ENCODE measurements around the gene NDUFA11.

Gene NDUFA11

GRCh38 chr19:5932609-5933262 is 29.1 kb upstream of the NDUFA11 start:
- peaks cover 77% of the 10 kb centered on the region for H3K36me3 ChIP-seq (ENCODE audit: control insufficient read depth, low read length)
- no peaks in the 10 kb centered on the region for H3K9me3 ChIP-seq (ENCODE audit: control insufficient read depth, insufficient read depth, low read length)
- no peak for TF ChIP-seq CTCF (IDR thresholded peaks at IDR 0.05; ENCODE audit: low read depth, low read length, poor library complexity, severe bottlenecking)
- TF ChIP-seq EZH2phosphoT487 (IDR thresholded peaks at IDR 0.05; ENCODE audit: borderline replicate concordance, low read length) = no peak
- no peaks in the 10 kb centered on the region for H3K27me3 ChIP-seq (ENCODE audit: control insufficient read depth, low read length)
- H3K4me3 ChIP-seq (ENCODE audit: low read length) = no peak overlapping the region
- no peaks in the 10 kb centered on the region for H3F3A ChIP-seq (ENCODE audit: control insufficient read depth, insufficient read depth)
- H3K9me2 ChIP-seq (replicated peaks; ENCODE audit: control insufficient read depth, low read length) = no peaks in the 10 kb centered on the region
- H3K27ac ChIP-seq (ENCODE audit: low read depth, low read length) = no peak overlapping the region
- no peaks in the 10 kb centered on the region for H4K20me1 ChIP-seq (ENCODE audit: control insufficient read depth, insufficient read depth, low read depth, low read length)
- no peaks in the 10 kb centered on the region for H3K4me1 ChIP-seq (ENCODE audit: control insufficient read depth, low read length)
- H3K79me2 ChIP-seq (ENCODE audit: control insufficient read depth, low read length) = peaks cover 18% of the 10 kb centered on the region
- H3K4me2 ChIP-seq (ENCODE audit: low read length) = no peak overlapping the region

- no peaks in the 10 kb centered on the region for H3K4me1 ChIP-seq (ENCODE audit: control insufficient read depth, low read length)
- H3K27ac ChIP-seq (ENCODE audit: low read depth, low read length) = no peak overlapping the region
- H3K4me3 ChIP-seq (ENCODE audit: low read length) = no peak overlapping the region
- H3K79me2 ChIP-seq (ENCODE audit: control insufficient read depth, low read length) = peaks cover 13% of the 10 kb centered on the region
- H3K9me3 ChIP-seq (ENCODE audit: control insufficient read depth, insufficient read depth, low read length) = no peaks in the 10 kb centered on the region
- TF ChIP-seq EZH2phosphoT487 (IDR thresholded peaks at IDR 0.05; ENCODE audit: borderline replicate concordance, low read length) = no peak
- no peak for TF ChIP-seq CTCF (IDR thresholded peaks at IDR 0.05; ENCODE audit: low read depth, low read length, poor library complexity, severe bottlenecking)
- H3K9me2 ChIP-seq (replicated peaks; ENCODE audit: control insufficient read depth, low read length) = no peaks in the 10 kb centered on the region
- H4K20me1 ChIP-seq (ENCODE audit: control insufficient read depth, insufficient read depth, low read depth, low read length) = no peaks in the 10 kb centered on the region
- peaks cover 77% of the 10 kb centered on the region for H3K36me3 ChIP-seq (ENCODE audit: control insufficient read depth, low read length)
- no peaks in the 10 kb centered on the region for H3K27me3 ChIP-seq (ENCODE audit: control insufficient read depth, low read length)
- H3K4me2 ChIP-seq (ENCODE audit: low read length) = no peak overlapping the region
- H3F3A ChIP-seq (ENCODE audit: control insufficient read depth, insufficient read depth) = no peaks in the 10 kb centered on the region
Observed at GRCh38 chr19:5932146-5932545, 28.6 kb upstream of the NDUFA11 start.

GRCh38 chr19:5931251-5931650 is 27.7 kb upstream of the NDUFA11 start:
- H3K36me3 ChIP-seq (ENCODE audit: control insufficient read depth, low read length) = peaks cover 78% of the 10 kb centered on the region
- H4K20me1 ChIP-seq (ENCODE audit: control insufficient read depth, insufficient read depth, low read depth, low read length) = no peaks in the 10 kb centered on the region
- H3K4me2 ChIP-seq (ENCODE audit: low read length) = no peak overlapping the region

GRCh38 chr19:5929625-5930024 is 26.0 kb upstream of the NDUFA11 start:
- no peaks in the 10 kb centered on the region for H3K9me2 ChIP-seq (replicated peaks; ENCODE audit: control insufficient read depth, low read length)
- H3K4me2 ChIP-seq (ENCODE audit: low read length) = no peak overlapping the region
- no peaks in the 10 kb centered on the region; the same call in 1 of the 2 replicates for H3K79me2 ChIP-seq (ENCODE audit: control insufficient read depth, low read length)
- peaks cover 90% of the 10 kb centered on the region for H3K36me3 ChIP-seq (ENCODE audit: control insufficient read depth, low read length)
- no peaks in the 10 kb centered on the region for H4K20me1 ChIP-seq (ENCODE audit: control insufficient read depth, insufficient read depth, low read depth, low read length)
- H3K9me3 ChIP-seq (ENCODE audit: control insufficient read depth, insufficient read depth, low read length) = no peaks in the 10 kb centered on the region
- H3K27me3 ChIP-seq (ENCODE audit: control insufficient read depth, low read length) = no peaks in the 10 kb centered on the region
- no peaks in the 10 kb centered on the region for H3K4me1 ChIP-seq (ENCODE audit: control insufficient read depth, low read length)
- H3K4me3 ChIP-seq (ENCODE audit: low read length) = no peak overlapping the region
- no peak overlapping the region for H3K27ac ChIP-seq (ENCODE audit: low read depth, low read length)
- no peaks in the 10 kb centered on the region for H3F3A ChIP-seq (ENCODE audit: control insufficient read depth, insufficient read depth)
- TF ChIP-seq CTCF (IDR thresholded peaks at IDR 0.05; ENCODE audit: low read depth, low read length, poor library complexity, severe bottlenecking) (no peak), EZH2phosphoT487 (IDR thresholded peaks at IDR 0.05; ENCODE audit: borderline replicate concordance, low read length) (no peak)

More at GRCh38 chr19:5931251-5931650, 27.7 kb upstream of the NDUFA11 start:
- Histone ChIP-seq H3F3A (ENCODE audit: control insufficient read depth, insufficient read depth) (no peaks in the 10 kb centered on the region), H3K4me3 (ENCODE audit: low read length) (no peak overlapping the region), H3K27ac (ENCODE audit: low read depth, low read length) (no peak overlapping the region), H3K9me3 (ENCODE audit: control insufficient read depth, insufficient read depth, low read length) (no peaks in the 10 kb centered on the region), H3K79me2 (ENCODE audit: control insufficient read depth, low read length) (peaks cover 7% of the 10 kb centered on the region; the same call in 1 of the 2 replicates), H3K27me3 (ENCODE audit: control insufficient read depth, low read length) (no peaks in the 10 kb centered on the region), H3K9me2 (replicated peaks; ENCODE audit: control insufficient read depth, low read length) (no peaks in the 10 kb centered on the region), H3K4me1 (ENCODE audit: control insufficient read depth, low read length) (no peaks in the 10 kb centered on the region)
- TF ChIP-seq EZH2phosphoT487 (IDR thresholded peaks at IDR 0.05; ENCODE audit: borderline replicate concordance, low read length) = no peak

All from DOHH2 (cell line).